Stimulated activated CD4-positive, alpha-beta T cell treated with anti-CD3 and anti-CD28 coated beads, Interleukin-4, amount 100 ng/mL, for 1 hour (primary cell): ENCODE measurements around the gene PHF24.
"Not testable (repeated sequence)": the region's sequence is repeated elsewhere in the genome, so short reads cannot be mapped to it uniquely, and the experiment has no call there.

Experiments used
- DNase-seq: peaks from one replicate; pipeline ENCODE4 v3.0.0-alpha.2; 2020

Gene PHF24

GRCh38 chr9:34957492-34958410 lies at the start of gene PHF24:
TSS of gene PHF24 (plus strand) at chr9:34958285. CDS start at chr9:34971299, 13,014 bp downstream.
- DNase-seq: peak; percentile 33

- DNase-seq: no peak
These were observed 31.0 kb upstream of the PHF24 start for GRCh38 chr9:34927061-34927460.

- no peak for DNase-seq
These were observed 29.2 kb upstream of the PHF24 start for GRCh38 chr9:34928921-34929320.

DNA sequence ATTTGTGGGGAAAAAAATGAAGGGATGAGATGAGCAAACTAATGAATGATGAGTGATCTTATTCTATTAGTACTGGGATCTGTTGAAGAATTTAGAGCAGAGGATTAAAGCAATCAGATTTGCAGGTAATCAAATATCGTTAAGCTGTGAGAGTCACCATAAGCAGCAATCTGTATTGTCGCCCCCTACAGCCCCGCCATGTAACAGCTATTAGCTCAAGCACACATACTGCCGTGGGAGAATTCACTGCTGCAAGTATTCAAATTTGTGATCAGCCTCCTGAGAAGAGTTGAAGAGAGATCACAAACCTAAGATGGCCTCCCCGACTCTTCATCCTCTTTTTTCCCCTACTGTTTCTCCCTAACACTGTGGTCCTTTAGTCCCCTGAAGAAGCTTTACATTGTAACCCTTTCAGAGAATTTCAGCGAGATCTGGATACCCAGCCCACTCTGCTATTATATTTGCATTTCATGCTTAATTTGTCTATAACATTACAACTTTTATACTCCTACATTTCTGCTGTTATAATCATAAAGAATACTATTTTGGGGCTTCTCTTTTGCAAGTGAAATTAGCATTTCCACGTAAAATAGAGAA lies 28.5 kb upstream of the PHF24 start:
- DNase-seq: peak; percentile 35

GRCh38 chr9:34939989-34940388 lies 18.1 kb upstream of the PHF24 start:
- not testable (repeated sequence) for DNase-seq

DNA sequence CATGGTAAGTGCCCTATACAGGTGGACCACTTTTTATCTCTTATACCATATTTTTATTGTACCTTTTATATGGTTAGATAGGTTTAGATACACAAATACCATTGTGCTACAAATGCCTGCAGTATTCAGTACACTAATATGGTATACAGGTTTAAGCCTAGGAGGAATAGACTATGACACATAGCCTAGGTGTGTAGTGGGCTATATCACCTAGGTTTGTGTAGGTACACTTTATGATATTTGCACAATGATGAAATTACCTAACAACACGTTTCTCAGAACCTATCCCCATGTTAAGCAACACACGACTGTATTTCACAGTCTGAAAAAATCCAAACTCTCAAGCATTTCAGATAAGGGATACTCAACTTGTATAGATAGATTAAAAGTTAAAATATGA lies 9.6 kb upstream of the PHF24 start:
- DNase-seq: no peak

- no peak for DNase-seq
These were observed 3.9 kb upstream of the PHF24 start for GRCh38 chr9:34954225-34954624.

- DNase-seq: not testable (repeated sequence)
These were observed 2.0 kb upstream of the PHF24 start for GRCh38 chr9:34956066-34956465.

DNA sequence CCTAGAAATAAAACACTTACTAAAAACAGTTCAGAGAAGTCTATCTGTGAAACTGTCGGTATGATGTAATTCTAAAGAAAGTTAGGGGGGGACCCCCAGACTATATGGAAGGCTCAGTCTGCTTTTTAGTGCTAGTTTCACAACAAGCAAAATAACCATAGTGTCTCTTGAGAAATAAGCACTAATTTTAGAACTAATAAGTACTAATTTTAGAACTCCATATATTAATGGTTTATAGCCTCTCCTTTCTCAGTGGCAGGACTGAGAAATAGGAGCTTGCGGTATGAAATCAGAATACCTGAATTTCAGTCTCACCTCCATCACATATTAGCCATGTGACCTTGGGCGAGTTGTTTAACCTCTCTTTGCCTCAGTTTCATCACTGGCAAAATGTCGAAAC lies 1.4 kb upstream of the PHF24 start:
- no peak for DNase-seq

- no peak for DNase-seq
These were observed 412 bp downstream of the PHF24 start for GRCh38 chr9:34958411-34958982.

DNA sequence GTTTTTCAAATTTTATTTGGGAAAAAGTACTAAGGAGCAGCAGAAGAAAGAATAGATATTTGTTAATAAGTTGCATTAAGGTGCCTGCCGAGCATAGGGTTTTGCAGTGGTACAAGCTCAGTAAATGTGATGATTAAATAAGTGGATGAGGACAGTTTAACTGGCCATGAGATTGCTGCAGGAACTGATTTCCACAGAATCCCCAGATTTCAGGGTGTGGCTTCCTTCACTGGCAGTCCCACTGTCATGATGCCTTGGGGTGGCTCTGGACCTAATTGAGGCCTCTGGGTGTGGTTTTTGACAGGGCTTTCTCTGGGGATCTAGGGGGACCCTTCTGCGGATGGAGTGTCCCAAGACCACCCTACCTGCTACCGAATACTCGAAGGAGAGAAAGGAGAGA lies 1.4 kb downstream of the PHF24 start:
- no peak for DNase-seq

DNA sequence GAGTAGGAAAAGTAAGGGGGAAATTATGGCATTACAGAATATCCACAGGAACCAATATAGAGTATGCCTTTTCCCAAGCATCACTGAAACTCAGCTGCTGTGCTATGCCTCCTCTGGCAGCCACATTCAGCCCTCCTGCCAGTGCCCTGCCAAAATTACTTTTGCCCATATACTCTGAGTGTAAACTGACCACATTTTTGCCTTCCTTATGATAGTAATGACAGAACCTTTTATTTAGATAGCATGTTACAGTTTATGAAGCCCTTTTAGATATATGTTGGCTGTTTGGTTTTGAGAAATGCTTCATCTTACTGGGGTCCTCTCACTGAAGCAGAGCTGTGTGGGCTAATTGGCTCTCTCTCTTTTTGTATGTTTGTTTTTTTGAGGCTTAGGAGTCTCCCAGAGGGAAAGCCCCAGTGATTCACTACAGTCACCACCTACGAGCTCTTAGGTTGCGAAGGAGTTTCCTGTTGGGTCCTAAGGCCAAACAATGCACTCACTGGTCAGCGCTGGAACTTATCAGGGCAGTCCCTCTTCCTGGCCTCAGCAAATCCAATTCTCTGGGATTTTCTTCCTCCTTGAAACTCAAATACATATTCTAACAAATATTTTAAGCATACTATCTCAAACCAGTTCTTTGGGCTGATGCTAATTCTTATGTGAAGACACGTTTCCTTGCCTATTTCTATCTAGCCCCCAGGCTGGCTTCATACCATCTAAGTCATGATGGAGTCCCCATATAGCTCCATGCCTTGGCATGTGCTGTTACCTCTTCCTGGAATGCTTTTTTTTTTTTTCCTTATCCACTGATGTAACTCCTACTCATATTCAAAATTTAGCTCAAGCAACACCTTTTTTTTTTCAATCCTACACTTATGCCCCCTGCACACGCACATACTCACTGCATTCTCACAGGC lies 3.7 kb downstream of the PHF24 start:
- DNase-seq: no peak

GRCh38 chr9:34962546-34962945 lies 4.5 kb downstream of the PHF24 start:
- DNase-seq: no peak

DNA sequence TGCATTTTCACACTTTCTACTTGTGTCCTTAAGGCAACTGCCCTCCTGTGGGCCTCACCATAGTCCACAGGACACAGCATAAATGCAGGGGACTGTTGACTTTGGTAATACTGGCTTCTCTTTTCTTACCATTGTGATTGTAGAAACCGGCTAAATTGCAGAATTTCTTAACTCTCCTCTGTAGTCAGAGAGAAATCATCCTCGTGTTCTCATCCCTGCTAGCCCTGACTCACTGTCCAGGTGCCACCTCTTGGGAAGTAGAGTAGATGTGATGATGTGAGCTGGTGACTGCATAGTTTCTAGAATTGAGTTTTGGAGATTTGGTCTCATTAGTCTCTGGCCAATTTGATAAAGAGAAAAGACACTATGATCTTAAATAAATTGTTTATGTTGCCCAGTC lies 5.5 kb downstream of the PHF24 start:
- DNase-seq: no peak

DNA sequence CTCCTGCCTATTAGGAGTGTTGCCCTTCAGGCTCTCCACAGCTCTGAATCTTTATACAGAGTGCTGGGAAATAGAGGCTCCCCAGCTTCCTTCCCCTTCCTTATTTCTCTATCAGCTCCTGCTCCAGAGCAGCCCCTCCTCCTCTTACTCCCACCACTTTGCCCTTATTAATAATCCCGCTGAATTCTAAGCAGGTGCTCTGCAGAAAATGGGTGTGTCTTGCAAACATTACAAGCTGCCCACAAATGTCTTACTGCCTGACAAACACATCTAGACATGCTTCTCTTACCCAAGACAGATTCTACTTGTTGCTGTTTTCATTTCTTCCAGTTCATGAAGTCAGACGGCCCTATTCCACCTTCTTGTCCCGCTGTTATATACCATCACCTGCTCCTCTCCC lies 6.4 kb downstream of the PHF24 start:
- no peak for DNase-seq

- no peak for DNase-seq
These were observed 13.2 kb downstream of the PHF24 start for GRCh38 chr9:34971146-34971811.

GRCh38 chr9:34974664-34975063 lies 16.6 kb downstream of the PHF24 start:
- no peak for DNase-seq

- DNase-seq: no peak
These were observed 18.4 kb downstream of the PHF24 start for GRCh38 chr9:34976441-34976840.

DNA sequence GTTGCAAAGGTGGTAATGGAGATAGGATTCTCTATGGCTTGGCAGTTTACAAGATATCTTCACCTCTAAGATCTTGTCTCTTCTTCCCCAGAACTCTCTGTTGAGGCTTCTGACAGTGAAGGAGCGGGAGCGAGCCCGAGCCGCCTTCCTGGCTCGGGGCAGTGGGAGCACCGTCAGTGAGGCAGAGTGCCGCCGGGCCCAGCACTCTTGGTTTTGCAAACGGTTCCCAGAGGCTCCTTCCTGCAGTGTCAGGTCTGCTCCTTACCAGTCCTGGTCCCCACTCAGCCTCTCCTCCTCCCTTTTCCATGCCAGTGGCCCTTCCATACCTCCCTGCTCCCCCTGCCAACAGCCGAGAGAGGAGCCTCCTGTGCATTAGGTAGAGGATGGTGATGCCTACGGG lies 18.9 kb downstream of the PHF24 start:
- no peak for DNase-seq

- DNase-seq: no peak
These were observed 22.2 kb downstream of the PHF24 start for GRCh38 chr9:34980181-34980761.

DNA sequence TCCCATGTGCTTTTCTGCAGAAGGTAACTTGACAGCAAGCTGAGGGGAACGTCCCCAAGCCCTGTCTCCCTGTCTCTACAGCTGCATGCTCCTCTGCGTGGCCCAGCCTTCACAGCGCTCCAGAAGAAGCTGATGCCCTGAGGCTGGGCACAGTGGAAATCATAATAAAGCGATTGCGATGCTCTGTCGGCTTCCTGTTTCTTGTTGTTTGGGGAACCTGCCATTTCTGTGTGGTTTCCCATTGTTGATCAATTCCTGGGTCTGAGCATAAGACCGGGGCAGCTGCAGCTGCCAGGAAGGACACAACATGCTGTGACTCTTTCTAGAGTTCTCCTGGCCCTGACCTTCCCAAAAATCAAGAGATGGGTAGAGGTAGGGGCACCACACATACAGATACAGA lies 24.3 kb downstream of the PHF24 start:
- no peak for DNase-seq

GRCh38 chr9:34983209-34983608 lies 25.1 kb downstream of the PHF24 start:
- DNase-seq: no peak
